Limb (tissue), 2 donors: Measurements from ENCODE around the gene CXADR.
A peak's percentile ranks its signal among the peaks of the same experiment; 100 is the strongest.

Source experiments
- DNase-seq, 2 donors: peaks; one replicate each; pipeline ENCODE4 v3.0.0-alpha.2; 2016; ENCODE audit errors: extremely low spot score in 2 of 2

The CXADR gene

GRCh38 chr21:17597680-17598079 lies 84.8 kb downstream of the CXADR start:
- no peak for DNase-seq

GRCh38 chr21:17598437-17598836 lies 85.6 kb downstream of the CXADR start:
- DNase-seq = no peak

- DNase-seq = no peak
Measured at GRCh38 chr21:17602874-17603273, 90.0 kb downstream of the CXADR start.

GRCh38 chr21:17607684-17608083 lies 94.8 kb downstream of the CXADR start:
- no peak for DNase-seq

- no peak for DNase-seq
Measured at GRCh38 chr21:17609681-17610080, 96.8 kb downstream of the CXADR start.

- peak; percentile 8 to 54 for DNase-seq
Measured at GRCh38 chr21:17610911-17611310, 98.1 kb downstream of the CXADR start.

- peak; percentile 82 to 87 for DNase-seq
Measured at GRCh38 chr21:17611414-17612022, 98.7 kb downstream of the CXADR start.

GRCh38 chr21:17612023-17612564 lies 99.3 kb downstream of the CXADR start:
- peak; percentile 10 to 76 for DNase-seq

GRCh38 chr21:17612565-17613241 lies 99.9 kb downstream of the CXADR start, which contains the start of gene BTG3:
Gene BTG3, minus strand, starts transcription at chr21:17612901. Its CDS starts 3,757 bp downstream, at chr21:17609144.
- peak; percentile 90 to 91 for DNase-seq

GRCh38 chr21:17613242-17613676 lies 100.4 kb downstream of the CXADR start:
- peak in 1 of 2 donors; percentile 30 for DNase-seq

GRCh38 chr21:17616831-17617230 lies 104.0 kb downstream of the CXADR start:
- peak in 1 of 2 donors; percentile 32 for DNase-seq

GRCh38 chr21:17622018-17622417 lies 109.2 kb downstream of the CXADR start:
- DNase-seq = no peak

GRCh38 chr21:17631195-17631594 lies 118.4 kb downstream of the CXADR start:
- no peak for DNase-seq

- no peak for DNase-seq
Measured at GRCh38 chr21:17636711-17637110, 123.9 kb downstream of the CXADR start.

- DNase-seq = no peak
Measured at GRCh38 chr21:17640821-17641220, 128.0 kb downstream of the CXADR start.
